HCT116 (cell line): Measurements from ENCODE around the gene SIDT1. TPM values are rescaled to one million over a fixed set of nuclear protein-coding genes. Genes with fewer than 3 reads are reported as not detected.

ENCODE experiments used
- ATAC-seq: fragments of 200-7000 bp; cut with Tn5 transposase; 2 replicates; pipeline ENCODE4 v1.9.1; 2020; ENCODE audit warnings: mild to moderate bottlenecking, moderate library complexity
- BruUV-seq: library from RNA; stranded (reverse); fragments of 400-500 nt; replicated peaks from 2 replicates; lab custom pipeline; 2021; lab: Mats Ljungman, UMichigan
- CTCF ChIA-PET: fragments of 300-600 bp; sonication (Branson Sonifier 250); formaldehyde crosslinking; loops from one replicate; lab custom pipeline; 2021; ENCODE audit warnings: antibody characterized with exemption; lab: Charles Lee
- POLR2A ChIA-PET: fragments of 300-600, 350-600 bp; sonication (Branson Sonifier 250); formaldehyde crosslinking; loops from one replicate; lab custom pipeline; 2021; ENCODE audit warnings: antibody characterized with exemption; lab: Charles Lee
- RAD21 ChIA-PET, 2 experiments: fragments of 300-600 bp; sonication (Branson Sonifier 250); formaldehyde crosslinking; loops; one replicate each; lab custom pipeline; 2023; ENCODE audit warnings: low total read pairs in 2 of 2; ENCODE audit not compliant: uncharacterized antibody in 2 of 2, unreplicated experiment in 2 of 2, low non-redundant PET in 1 of 2; lab: Charles Lee
- DNase-seq: peaks from one replicate; pipeline ENCODE4 v3.0.0-alpha.2; 2010; ENCODE audit warnings: low read depth, low spot score
- H2AFZ ChIP-seq: fragments of 200-600 bp; shearing (Covaris generic), sonication (generic); 2 replicates; pipeline ENCODE4 v1.6.1; 2017; ENCODE audit warnings: low read depth, mixed run types, mixed read lengths, antibody characterized with exemption, low read length; ENCODE audit not compliant: poor library complexity, severe bottlenecking
- H3K27ac ChIP-seq: 2 replicates; pipeline ENCODE4 v1.5.1; 2012; ENCODE audit warnings: low read depth, low read length
- H3K27me3 ChIP-seq: fragments of 200-600 bp; sonication (generic); 2 replicates; pipeline ENCODE4 v1.6.1; 2016; ENCODE audit warnings: mixed run types, low read length, mixed read lengths; ENCODE audit not compliant: insufficient read depth
- H3K36me3 ChIP-seq, 2 experiments: fragments of 200-500 bp in 1 of 2; fragments of 200-600 bp in 1 of 2; sonication (Bioruptor generic) in 1 of 2; sonication (generic) in 1 of 2; 2 replicates each; pipeline versions ENCODE4 v1.5.1 to v1.6.1; 2014 to 2016; ENCODE audit warnings: low read length in 2 of 2, inconsistent platforms in 1 of 2, mixed read lengths in 1 of 2, mixed run types in 1 of 2; ENCODE audit not compliant: insufficient read depth in 2 of 2, control insufficient read depth in 1 of 2
- H3K4me1 ChIP-seq, 2 experiments: fragments of 200-600 bp in 1 of 2; sonication (generic) in 1 of 2; 2 replicates each; pipeline versions ENCODE4 v1.5.1 to v1.6.1; 2012 to 2017; ENCODE audit warnings: low read length in 2 of 2, inconsistent platforms in 1 of 2, mild to moderate bottlenecking in 1 of 2, mixed read lengths in 1 of 2, mixed run types in 1 of 2, moderate library complexity in 1 of 2; ENCODE audit not compliant: insufficient read depth in 2 of 2, control insufficient read depth in 1 of 2
- H3K4me2 ChIP-seq: fragments of 200-600 bp; sonication (generic); 2 replicates; pipeline ENCODE4 v1.6.1; 2017; ENCODE audit warnings: mixed run types, low read length, mixed read lengths
- H3K4me3 ChIP-seq, 2 experiments: fragments of 200-600 bp in 1 of 2; sonication (generic) in 1 of 2; replicated peaks in 1 of 2; 2 replicates each; pipeline ENCODE4 v1.5.1; 2011 to 2016; ENCODE audit warnings: low read length in 2 of 2, control low read depth in 1 of 2, low read depth in 1 of 2, mild to moderate bottlenecking in 1 of 2, mixed read lengths in 1 of 2, mixed run types in 1 of 2
- H3K79me2 ChIP-seq: fragments of 200-600 bp; sonication (generic); 2 replicates; pipeline ENCODE4 v1.6.1; 2017; ENCODE audit warnings: mild to moderate bottlenecking, mixed run types, low read length, moderate library complexity, mixed read lengths; ENCODE audit not compliant: insufficient read depth
- H3K9ac ChIP-seq: fragments of 200-600 bp; sonication (generic); 2 replicates; pipeline ENCODE4 v1.6.1; 2016; ENCODE audit warnings: low read length, mixed read lengths
- H3K9me2 ChIP-seq: fragments of 200-600 bp; sonication (generic), shearing (Covaris generic); 2 replicates; pipeline ENCODE4 v1.6.1; 2017; ENCODE audit warnings: mixed run types, mild to moderate bottlenecking, moderate library complexity; ENCODE audit not compliant: insufficient read depth
- H3K9me3 ChIP-seq, 2 experiments: fragments of 200-500 bp in 1 of 2; fragments of 200-600 bp in 1 of 2; sonication (Bioruptor generic) in 1 of 2; sonication (generic) in 1 of 2; 2 replicates each; pipeline ENCODE4 v1.6.1; 2014 to 2017; ENCODE audit warnings: low read length in 2 of 2, mixed read lengths in 2 of 2, inconsistent platforms in 1 of 2, low read depth in 1 of 2, mild to moderate bottlenecking in 1 of 2, mixed run types in 1 of 2, moderate library complexity in 1 of 2; ENCODE audit not compliant: control insufficient read depth in 1 of 2, insufficient read depth in 1 of 2
- H4K20me1 ChIP-seq: fragments of 200-600 bp; sonication (generic), shearing (Covaris generic); 2 replicates; pipeline ENCODE4 v1.6.1; 2017; ENCODE audit warnings: mixed run types, mild to moderate bottlenecking, moderate library complexity; ENCODE audit not compliant: insufficient read depth
- EGR1 ChIP-seq: IDR thresholded peaks from 2 replicates; pipeline ENCODE4 v1.6.1; 2012; ENCODE audit warnings: low read depth
- POLR2A ChIP-seq: IDR thresholded peaks from 2 replicates; pipeline ENCODE4 v1.7.0; 2011; ENCODE audit warnings: borderline replicate concordance; ENCODE audit not compliant: insufficient read depth, insufficient read length; ENCODE audit errors: extremely low read depth
- intact Hi-C: fragments of 100-400 bp; cut with micrococcal nuclease; formaldehyde crosslinking; loops from 2 replicates; pipeline ENCODE4 v1.10.0; 2022
- total RNA-seq: library from RNA; stranded (reverse); gene quantifications from one replicate; pipeline ENCODE4 v1.2.1, GENCODE V29; 2021; ENCODE audit not compliant: unreplicated experiment
- TF ChIP-seq, protein P1 (sequence below): IDR thresholded peaks from 2 replicates; pipeline ENCODE4 v1.6.1; 2012; ENCODE audit warnings: low read depth
- TF ChIP-seq, protein P2 (sequence below): IDR thresholded peaks from 2 replicates; pipeline ENCODE4 v1.6.1; 2012
- TF ChIP-seq, protein P3 (sequence below), 3 experiments: fragments of 200-600 bp in 1 of 3; sonication (generic) in 1 of 3; IDR thresholded peaks in 2 of 3; conservative IDR thresholded peaks in 1 of 3; 2 replicates each; pipeline ENCODE4 v1.5.1; 2012 to 2017; ENCODE audit warnings: low read depth in 2 of 3, low read length in 2 of 3, antibody characterized with exemption in 1 of 3, borderline replicate concordance in 1 of 3, control low read depth in 1 of 3, mild to moderate bottlenecking in 1 of 3, mixed read lengths in 1 of 3, mixed run types in 1 of 3, moderate library complexity in 1 of 3; ENCODE audit not compliant: insufficient read depth in 1 of 3

SIDT1 gene
- total RNA-seq, 1 experiment from 2014 or later: not detected

DNA sequence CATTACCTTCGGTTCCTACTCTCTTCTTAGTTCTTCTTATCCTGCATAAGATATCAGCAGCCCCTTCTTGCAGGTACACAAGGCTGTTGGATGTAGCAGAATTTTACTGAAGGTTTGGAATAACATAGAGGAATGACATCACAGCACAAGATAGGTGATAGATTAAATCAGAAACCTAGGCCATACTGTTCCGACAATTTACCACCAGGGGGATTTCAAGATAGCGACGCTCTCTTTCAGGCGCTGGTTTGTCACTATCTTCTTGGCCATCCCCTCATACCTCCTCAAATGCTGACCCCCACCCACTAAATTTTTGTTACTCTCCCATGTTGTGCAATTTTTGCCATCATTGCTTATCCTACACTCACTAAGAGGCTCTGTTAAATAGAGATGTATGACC is 3.5 kb downstream of the SIDT1 start:
- H3K9ac ChIP-seq: no peak overlapping the region
- H3K27ac ChIP-seq: no peak overlapping the region
- TF ChIP-seq EGR1 (no peak), POLR2A (no peak)
- TF ChIP-seq, protein P1, sequence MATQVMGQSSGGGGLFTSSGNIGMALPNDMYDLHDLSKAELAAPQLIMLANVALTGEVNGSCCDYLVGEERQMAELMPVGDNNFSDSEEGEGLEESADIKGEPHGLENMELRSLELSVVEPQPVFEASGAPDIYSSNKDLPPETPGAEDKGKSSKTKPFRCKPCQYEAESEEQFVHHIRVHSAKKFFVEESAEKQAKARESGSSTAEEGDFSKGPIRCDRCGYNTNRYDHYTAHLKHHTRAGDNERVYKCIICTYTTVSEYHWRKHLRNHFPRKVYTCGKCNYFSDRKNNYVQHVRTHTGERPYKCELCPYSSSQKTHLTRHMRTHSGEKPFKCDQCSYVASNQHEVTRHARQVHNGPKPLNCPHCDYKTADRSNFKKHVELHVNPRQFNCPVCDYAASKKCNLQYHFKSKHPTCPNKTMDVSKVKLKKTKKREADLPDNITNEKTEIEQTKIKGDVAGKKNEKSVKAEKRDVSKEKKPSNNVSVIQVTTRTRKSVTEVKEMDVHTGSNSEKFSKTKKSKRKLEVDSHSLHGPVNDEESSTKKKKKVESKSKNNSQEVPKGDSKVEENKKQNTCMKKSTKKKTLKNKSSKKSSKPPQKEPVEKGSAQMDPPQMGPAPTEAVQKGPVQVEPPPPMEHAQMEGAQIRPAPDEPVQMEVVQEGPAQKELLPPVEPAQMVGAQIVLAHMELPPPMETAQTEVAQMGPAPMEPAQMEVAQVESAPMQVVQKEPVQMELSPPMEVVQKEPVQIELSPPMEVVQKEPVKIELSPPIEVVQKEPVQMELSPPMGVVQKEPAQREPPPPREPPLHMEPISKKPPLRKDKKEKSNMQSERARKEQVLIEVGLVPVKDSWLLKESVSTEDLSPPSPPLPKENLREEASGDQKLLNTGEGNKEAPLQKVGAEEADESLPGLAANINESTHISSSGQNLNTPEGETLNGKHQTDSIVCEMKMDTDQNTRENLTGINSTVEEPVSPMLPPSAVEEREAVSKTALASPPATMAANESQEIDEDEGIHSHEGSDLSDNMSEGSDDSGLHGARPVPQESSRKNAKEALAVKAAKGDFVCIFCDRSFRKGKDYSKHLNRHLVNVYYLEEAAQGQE: no peak
- TF ChIP-seq, protein P2, sequence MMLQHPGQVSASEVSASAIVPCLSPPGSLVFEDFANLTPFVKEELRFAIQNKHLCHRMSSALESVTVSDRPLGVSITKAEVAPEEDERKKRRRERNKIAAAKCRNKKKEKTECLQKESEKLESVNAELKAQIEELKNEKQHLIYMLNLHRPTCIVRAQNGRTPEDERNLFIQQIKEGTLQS: no peak
- TF ChIP-seq, protein P3, sequence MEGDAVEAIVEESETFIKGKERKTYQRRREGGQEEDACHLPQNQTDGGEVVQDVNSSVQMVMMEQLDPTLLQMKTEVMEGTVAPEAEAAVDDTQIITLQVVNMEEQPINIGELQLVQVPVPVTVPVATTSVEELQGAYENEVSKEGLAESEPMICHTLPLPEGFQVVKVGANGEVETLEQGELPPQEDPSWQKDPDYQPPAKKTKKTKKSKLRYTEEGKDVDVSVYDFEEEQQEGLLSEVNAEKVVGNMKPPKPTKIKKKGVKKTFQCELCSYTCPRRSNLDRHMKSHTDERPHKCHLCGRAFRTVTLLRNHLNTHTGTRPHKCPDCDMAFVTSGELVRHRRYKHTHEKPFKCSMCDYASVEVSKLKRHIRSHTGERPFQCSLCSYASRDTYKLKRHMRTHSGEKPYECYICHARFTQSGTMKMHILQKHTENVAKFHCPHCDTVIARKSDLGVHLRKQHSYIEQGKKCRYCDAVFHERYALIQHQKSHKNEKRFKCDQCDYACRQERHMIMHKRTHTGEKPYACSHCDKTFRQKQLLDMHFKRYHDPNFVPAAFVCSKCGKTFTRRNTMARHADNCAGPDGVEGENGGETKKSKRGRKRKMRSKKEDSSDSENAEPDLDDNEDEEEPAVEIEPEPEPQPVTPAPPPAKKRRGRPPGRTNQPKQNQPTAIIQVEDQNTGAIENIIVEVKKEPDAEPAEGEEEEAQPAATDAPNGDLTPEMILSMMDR (IDR thresholded peaks at IDR 0.05 in 2 of 3, conservative IDR thresholded peaks at IDR 0.05 in 1 of 3; ENCODE audit: borderline replicate concordance in 1 of 3, insufficient read depth in 1 of 3, low read depth in 2 of 3, low read length in 2 of 3): peak in 2 of 3 experiments; percentile 35 to 47; a peak in 3 of 6 replicates
- peaks cover 0 to 4% of the 10 kb centered on the region in 2 experiments; a peak in 1 of 4 replicates for H3K4me1 ChIP-seq
- RAD21 ChIA-PET: no interaction called here
- H3K9me2 ChIP-seq: no peaks in the 10 kb centered on the region
- peak overlapping the region; percentile 73 for H2AFZ ChIP-seq
- no peaks in the 10 kb centered on the region for H3K27me3 ChIP-seq
- CTCF ChIA-PET: interaction anchor here (1.0 kb wide), 2 partner anchors 21 to 42 kb away, joined by 3 to 7 read pairs; partner anchors contain the start of gene SPICE1
- peak; percentile 81 for ATAC-seq
- DNase-seq: no peak
- no peak overlapping the region for H3K4me3 ChIP-seq
- no peaks in the 10 kb centered on the region for H3K79me2 ChIP-seq
- no peak overlapping the region for H3K4me2 ChIP-seq
- no TSS peak for BruUV-seq
- H4K20me1 ChIP-seq: no peaks in the 10 kb centered on the region
- no peaks in the 10 kb centered on the region for H3K9me3 ChIP-seq
- intact Hi-C loops: no loop called here
- H3K36me3 ChIP-seq: no peaks in the 10 kb centered on the region
- POLR2A ChIA-PET: no interaction called here
